ENCODE data around the gene PAN3. TPM values are rescaled to one million over a fixed set of nuclear protein-coding genes. Genes with fewer than 3 reads are reported as not detected.

Gene PAN3
- total and polyA plus RNA-seq, 2 experiments from 2014 or later, result 27.4 to 58.2 TPM

- H3K9me2 ChIP-seq (ENCODE audit: insufficient read depth), result no peaks in the 10 kb centered on the region
- no peaks in the 10 kb centered on the region for H3K9me3 Mint-ChIP-seq
- H3K27me3 Mint-ChIP-seq (ENCODE audit: insufficient read depth, low read depth, poor library complexity), result peaks cover 8% of the 10 kb centered on the region
- H3K27me3 ChIP-seq (ENCODE audit: insufficient read depth), result no peaks in the 10 kb centered on the region
- DNase-seq (ENCODE audit: low spot score), result no peak
- 0 out of 2 replicates have a peak overlapping the region, but pooled peaks have one; percentile 3 for H3K27ac Mint-ChIP-seq
- H3K4me1 Mint-ChIP-seq, result no peaks in the 10 kb centered on the region; the same call in 2 of the 3 replicates
- no peaks in the 10 kb centered on the region for H3K79me2 ChIP-seq (replicated peaks; ENCODE audit: insufficient read depth)
- H3K4me2 ChIP-seq, result no peak overlapping the region
- no peaks in the 10 kb centered on the region for H4K20me1 ChIP-seq (replicated peaks; ENCODE audit: insufficient read depth)
- no peak overlapping the region for H3K27ac ChIP-seq (ENCODE audit: low read depth)
- H3F3A ChIP-seq (replicated peaks; ENCODE audit: low read depth), result no peaks in the 10 kb centered on the region
- H2AFZ ChIP-seq, result no peak overlapping the region
- peaks cover 25% of the 10 kb centered on the region; the same call in 1 of the 2 replicates for H3K36me3 ChIP-seq (ENCODE audit: insufficient read depth)
- H3K4me1 ChIP-seq (ENCODE audit: insufficient read depth), result no peaks in the 10 kb centered on the region
- peaks cover 25% of the 10 kb centered on the region for H3K36me3 Mint-ChIP-seq (ENCODE audit: low read depth)
- H3K4me3 ChIP-seq, result no peak overlapping the region
- TF ChIP-seq, protein P1, sequence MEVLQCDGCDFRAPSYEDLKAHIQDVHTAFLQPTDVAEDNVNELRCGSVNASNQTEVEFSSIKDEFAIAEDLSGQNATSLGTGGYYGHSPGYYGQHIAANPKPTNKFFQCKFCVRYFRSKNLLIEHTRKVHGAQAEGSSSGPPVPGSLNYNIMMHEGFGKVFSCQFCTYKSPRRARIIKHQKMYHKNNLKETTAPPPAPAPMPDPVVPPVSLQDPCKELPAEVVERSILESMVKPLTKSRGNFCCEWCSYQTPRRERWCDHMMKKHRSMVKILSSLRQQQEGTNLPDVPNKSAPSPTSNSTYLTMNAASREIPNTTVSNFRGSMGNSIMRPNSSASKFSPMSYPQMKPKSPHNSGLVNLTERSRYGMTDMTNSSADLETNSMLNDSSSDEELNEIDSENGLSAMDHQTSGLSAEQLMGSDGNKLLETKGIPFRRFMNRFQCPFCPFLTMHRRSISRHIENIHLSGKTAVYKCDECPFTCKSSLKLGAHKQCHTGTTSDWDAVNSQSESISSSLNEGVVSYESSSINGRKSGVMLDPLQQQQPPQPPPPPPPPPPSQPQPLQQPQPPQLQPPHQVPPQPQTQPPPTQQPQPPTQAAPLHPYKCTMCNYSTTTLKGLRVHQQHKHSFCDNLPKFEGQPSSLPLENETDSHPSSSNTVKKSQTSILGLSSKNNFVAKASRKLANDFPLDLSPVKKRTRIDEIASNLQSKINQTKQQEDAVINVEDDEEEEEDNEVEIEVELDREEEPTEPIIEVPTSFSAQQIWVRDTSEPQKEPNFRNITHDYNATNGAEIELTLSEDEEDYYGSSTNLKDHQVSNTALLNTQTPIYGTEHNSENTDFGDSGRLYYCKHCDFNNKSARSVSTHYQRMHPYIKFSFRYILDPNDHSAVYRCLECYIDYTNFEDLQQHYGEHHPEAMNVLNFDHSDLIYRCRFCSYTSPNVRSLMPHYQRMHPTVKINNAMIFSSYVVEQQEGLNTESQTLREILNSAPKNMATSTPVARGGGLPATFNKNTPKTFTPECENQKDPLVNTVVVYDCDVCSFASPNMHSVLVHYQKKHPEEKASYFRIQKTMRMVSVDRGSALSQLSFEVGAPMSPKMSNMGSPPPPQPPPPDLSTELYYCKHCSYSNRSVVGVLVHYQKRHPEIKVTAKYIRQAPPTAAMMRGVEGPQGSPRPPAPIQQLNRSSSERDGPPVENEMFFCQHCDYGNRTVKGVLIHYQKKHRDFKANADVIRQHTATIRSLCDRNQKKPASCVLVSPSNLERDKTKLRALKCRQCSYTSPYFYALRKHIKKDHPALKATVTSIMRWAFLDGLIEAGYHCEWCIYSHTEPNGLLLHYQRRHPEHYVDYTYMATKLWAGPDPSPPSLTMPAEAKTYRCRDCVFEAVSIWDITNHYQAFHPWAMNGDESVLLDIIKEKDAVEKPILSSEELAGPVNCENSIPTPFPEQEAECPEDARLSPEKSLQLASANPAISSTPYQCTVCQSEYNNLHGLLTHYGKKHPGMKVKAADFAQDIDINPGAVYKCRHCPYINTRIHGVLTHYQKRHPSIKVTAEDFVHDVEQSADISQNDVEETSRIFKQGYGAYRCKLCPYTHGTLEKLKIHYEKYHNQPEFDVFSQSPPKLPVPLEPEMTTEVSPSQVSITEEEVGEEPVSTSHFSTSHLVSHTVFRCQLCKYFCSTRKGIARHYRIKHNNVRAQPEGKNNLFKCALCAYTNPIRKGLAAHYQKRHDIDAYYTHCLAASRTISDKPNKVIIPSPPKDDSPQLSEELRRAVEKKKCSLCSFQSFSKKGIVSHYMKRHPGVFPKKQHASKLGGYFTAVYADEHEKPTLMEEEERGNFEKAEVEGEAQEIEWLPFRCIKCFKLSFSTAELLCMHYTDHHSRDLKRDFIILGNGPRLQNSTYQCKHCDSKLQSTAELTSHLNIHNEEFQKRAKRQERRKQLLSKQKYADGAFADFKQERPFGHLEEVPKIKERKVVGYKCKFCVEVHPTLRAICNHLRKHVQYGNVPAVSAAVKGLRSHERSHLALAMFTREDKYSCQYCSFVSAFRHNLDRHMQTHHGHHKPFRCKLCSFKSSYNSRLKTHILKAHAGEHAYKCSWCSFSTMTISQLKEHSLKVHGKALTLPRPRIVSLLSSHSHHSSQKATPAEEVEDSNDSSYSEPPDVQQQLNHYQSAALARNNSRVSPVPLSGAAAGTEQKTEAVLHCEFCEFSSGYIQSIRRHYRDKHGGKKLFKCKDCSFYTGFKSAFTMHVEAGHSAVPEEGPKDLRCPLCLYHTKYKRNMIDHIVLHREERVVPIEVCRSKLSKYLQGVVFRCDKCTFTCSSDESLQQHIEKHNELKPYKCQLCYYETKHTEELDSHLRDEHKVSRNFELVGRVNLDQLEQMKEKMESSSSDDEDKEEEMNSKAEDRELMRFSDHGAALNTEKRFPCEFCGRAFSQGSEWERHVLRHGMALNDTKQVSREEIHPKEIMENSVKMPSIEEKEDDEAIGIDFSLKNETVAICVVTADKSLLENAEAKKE (CRISPR knock-in tag; IDR thresholded peaks at IDR 0.05), result no peak
- TF ChIP-seq EZH2phosphoT487 (IDR thresholded peaks at IDR 0.05; ENCODE audit: unreplicated experiment) (no peak), NANOG (IDR thresholded peaks at IDR 0.05; ENCODE audit: borderline replicate concordance) (no peak), POLR2AphosphoS5 (IDR thresholded peaks at IDR 0.05; ENCODE audit: low read depth) (no peak), CREB1 (CRISPR knock-in tag; IDR thresholded peaks at IDR 0.05; ENCODE audit: low read depth) (no peak)
- TF ChIP-seq, protein P2, sequence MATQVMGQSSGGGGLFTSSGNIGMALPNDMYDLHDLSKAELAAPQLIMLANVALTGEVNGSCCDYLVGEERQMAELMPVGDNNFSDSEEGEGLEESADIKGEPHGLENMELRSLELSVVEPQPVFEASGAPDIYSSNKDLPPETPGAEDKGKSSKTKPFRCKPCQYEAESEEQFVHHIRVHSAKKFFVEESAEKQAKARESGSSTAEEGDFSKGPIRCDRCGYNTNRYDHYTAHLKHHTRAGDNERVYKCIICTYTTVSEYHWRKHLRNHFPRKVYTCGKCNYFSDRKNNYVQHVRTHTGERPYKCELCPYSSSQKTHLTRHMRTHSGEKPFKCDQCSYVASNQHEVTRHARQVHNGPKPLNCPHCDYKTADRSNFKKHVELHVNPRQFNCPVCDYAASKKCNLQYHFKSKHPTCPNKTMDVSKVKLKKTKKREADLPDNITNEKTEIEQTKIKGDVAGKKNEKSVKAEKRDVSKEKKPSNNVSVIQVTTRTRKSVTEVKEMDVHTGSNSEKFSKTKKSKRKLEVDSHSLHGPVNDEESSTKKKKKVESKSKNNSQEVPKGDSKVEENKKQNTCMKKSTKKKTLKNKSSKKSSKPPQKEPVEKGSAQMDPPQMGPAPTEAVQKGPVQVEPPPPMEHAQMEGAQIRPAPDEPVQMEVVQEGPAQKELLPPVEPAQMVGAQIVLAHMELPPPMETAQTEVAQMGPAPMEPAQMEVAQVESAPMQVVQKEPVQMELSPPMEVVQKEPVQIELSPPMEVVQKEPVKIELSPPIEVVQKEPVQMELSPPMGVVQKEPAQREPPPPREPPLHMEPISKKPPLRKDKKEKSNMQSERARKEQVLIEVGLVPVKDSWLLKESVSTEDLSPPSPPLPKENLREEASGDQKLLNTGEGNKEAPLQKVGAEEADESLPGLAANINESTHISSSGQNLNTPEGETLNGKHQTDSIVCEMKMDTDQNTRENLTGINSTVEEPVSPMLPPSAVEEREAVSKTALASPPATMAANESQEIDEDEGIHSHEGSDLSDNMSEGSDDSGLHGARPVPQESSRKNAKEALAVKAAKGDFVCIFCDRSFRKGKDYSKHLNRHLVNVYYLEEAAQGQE (IDR thresholded peaks at IDR 0.05; ENCODE audit: unreplicated experiment), result no peak
- TF ChIP-seq, protein P3, sequence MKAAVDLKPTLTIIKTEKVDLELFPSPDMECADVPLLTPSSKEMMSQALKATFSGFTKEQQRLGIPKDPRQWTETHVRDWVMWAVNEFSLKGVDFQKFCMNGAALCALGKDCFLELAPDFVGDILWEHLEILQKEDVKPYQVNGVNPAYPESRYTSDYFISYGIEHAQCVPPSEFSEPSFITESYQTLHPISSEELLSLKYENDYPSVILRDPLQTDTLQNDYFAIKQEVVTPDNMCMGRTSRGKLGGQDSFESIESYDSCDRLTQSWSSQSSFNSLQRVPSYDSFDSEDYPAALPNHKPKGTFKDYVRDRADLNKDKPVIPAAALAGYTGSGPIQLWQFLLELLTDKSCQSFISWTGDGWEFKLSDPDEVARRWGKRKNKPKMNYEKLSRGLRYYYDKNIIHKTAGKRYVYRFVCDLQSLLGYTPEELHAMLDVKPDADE (IDR thresholded peaks at IDR 0.05), result no peak
- TF ChIP-seq, protein P4, sequence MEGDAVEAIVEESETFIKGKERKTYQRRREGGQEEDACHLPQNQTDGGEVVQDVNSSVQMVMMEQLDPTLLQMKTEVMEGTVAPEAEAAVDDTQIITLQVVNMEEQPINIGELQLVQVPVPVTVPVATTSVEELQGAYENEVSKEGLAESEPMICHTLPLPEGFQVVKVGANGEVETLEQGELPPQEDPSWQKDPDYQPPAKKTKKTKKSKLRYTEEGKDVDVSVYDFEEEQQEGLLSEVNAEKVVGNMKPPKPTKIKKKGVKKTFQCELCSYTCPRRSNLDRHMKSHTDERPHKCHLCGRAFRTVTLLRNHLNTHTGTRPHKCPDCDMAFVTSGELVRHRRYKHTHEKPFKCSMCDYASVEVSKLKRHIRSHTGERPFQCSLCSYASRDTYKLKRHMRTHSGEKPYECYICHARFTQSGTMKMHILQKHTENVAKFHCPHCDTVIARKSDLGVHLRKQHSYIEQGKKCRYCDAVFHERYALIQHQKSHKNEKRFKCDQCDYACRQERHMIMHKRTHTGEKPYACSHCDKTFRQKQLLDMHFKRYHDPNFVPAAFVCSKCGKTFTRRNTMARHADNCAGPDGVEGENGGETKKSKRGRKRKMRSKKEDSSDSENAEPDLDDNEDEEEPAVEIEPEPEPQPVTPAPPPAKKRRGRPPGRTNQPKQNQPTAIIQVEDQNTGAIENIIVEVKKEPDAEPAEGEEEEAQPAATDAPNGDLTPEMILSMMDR (conservative IDR thresholded peaks at IDR 0.05; ENCODE audit: low read depth in 2 of 2), result no peak
- ATAC-seq, result peak; percentile 47; the same call in 2 of the 3 replicates
- H3K4me3 Mint-ChIP-seq, result no peak overlapping the region
These were observed 177.8 kb downstream of the PAN3 start for GRCh38 chr13:28316129-28316528.

All from GM23338 (cell line).